DMS 273 (cell line): ENCODE results near the gene B9D1.

Source experiments
- DNase-seq: peaks from one replicate; lab custom pipeline; 2025; ENCODE audit not compliant: unreplicated experiment; lab: John Stamatoyannopoulos, UW

B9D1 gene, protein sequence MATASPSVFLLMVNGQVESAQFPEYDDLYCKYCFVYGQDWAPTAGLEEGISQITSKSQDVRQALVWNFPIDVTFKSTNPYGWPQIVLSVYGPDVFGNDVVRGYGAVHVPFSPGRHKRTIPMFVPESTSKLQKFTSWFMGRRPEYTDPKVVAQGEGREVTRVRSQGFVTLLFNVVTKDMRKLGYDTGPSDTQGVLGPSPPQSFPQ

GRCh38 chr17:19362277-19363113, at the start of gene B9D1:
B9D1 (minus strand) TSS chr17:19362723; CDS start chr17:19362569, 154 bp downstream.
- peak; percentile 94 for DNase-seq

GRCh38 chr17:19411631-19412030, 49.1 kb upstream of the B9D1 start:
- peak; percentile 75 for DNase-seq

- DNase-seq: peak; percentile 54
These were observed 48.5 kb upstream of the B9D1 start, which contains the start of gene RNF112 for GRCh38 chr17:19410875-19411620. RNF112 (plus strand) TSS chr17:19411232; CDS start chr17:19411409, 177 bp downstream.

DNA sequence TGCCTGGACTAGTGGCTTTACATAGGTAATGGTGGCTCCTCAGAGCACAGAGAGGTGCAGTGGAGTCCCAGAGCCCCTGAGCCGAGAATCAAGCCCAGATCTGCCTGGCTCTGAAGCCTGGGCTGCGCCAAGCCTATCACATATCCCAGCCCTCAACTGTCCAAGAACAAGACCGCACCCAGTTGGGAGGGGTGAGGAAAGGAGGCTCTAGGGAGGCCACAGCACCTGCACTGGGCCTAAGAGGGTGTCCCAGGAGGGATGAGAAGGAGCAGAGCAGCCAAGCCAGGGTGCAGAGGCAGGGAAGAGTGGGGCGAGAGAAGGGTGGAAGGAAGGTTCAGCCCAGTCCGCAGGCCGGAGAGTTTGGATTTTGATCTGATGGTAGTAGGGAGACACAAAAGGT, 47.6 kb upstream of the B9D1 start:
- DNase-seq: no peak

- peak; percentile 19 for DNase-seq
These were observed 47.0 kb upstream of the B9D1 start for GRCh38 chr17:19409509-19409908.

DNA sequence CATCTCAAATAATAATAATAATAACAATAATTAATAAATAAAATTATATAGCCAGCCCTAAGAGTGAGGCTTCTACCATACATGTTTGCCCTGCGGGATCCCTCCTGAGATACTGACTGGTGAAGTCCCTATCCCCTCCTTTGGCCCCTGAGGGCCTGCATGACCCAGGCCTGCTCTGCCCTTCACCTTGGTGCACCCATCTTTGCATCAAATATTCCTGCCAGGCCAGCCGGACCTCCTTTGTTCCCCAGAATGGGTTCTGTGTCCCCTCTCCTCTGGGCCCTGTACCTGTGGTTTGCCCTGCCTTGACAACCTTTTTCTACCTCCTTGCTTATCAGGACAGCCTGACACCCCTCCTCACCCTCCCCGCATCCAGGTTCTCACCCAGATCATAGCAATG, 46.5 kb upstream of the B9D1 start:
- no peak for DNase-seq

DNA sequence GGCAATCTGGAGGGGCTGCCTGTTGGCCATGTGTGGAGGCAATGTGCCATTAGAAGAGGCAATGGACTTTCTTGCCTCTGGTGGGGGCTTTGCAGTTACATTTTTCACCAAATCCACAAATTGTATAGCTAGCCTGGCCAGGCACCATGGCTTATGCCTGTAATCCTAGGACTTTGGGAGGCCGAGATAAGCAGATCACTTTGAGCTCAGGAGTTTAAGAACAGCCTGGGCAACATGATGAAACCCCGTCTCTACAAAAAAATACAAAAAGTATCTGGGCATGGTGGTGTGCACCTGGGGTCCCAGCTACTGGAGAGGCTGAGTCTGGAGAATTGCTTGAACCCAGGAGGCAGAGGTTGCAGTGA, 45.8 kb upstream of the B9D1 start:
- DNase-seq: no peak

DNA sequence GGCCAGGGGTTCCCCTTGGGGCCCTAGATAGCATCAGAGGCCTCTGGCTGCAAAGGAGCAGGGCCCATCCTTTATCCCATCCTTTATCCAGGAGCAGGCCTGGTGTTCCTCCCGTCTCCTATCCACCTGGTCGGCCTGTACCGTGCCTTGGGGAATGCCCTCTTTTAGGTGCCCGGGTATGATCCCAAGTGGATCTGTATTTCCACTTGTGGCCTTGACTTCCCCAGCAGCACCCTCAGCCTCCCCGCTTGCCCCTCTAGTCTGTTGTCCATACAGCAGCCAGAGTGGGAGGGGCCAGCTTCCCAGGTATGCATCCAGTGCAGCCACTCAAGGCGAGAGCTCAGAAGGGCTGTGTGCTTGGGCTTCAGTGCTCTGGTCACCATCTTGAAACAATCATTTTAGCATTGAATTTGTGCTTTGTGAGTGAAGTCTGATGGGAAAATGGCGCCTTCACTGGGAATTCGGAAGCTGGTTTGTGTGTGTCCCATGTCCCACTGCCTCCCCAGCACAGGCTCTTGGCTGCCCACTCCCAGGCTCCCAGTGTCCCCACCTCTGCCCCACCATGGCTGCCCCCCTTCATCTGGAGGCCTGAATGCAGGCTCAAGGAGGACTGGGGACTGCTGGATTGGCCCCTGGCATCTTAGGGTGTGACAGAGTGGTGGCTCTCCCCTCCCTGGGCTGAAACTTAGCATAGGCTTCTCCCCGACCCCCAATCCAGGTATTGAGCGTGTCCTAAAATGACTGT, 45.2 kb upstream of the B9D1 start:
- no peak for DNase-seq

DNA sequence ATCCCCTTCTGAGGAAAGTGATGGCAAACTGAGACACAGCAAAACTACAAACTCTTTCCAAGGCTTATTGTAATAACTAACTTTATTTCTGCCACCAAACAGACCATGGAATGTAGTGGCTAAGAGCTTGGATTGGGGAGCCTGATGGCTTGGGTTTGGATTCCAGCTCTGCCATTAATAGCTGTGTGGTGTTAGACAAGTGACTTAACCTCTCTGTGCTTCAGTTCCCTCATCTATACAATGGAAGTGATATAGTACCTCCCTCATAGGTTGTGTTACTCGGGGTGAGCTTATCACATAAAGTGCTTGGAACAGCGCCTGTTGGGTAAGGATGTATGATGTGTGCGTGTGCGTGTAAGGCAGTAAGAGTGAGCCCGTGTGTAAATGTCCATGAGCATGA, 42.6 kb upstream of the B9D1 start:
- DNase-seq: no peak

DNA sequence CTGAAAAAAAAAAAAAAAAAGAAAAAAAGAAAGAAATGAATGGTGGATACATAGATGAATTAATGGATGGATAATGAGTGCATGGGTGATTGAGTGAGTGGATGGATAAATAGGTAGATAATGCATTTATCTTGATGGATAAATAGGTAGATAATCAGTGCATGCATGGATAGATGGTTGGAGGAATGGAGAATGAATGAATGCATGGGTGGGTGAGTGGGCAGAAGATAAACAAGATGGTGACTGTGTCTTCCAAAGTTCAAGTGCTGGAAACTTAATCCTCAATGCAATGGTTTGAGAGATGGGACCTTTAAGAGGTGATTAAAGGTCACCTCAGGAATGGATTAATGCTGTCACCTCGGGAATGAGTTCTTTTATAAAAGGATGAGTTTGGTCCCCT, 41.7 kb upstream of the B9D1 start:
- DNase-seq: no peak

GRCh38 chr17:19403021-19403420, 40.5 kb upstream of the B9D1 start:
- DNase-seq: no peak

DNA sequence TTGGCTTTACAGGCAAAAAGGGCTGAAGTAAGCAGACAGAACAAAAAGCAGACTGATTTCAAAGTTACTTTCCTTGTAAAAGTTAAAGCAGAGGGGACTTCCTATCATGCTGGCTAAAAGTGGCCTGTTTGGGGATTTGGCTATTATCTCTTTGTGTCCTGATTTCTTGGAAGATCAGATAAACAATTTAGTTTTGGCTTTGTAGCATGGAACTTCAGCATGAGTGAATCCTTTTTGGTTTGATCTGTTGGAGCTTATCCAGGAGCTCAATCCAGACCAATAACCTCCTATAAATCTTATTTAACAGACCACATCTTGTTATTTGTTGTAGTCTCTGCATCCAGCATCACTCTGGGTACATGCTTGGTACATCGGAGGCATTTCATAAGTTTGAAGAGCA, 39.6 kb upstream of the B9D1 start:
- DNase-seq: no peak

- no peak for DNase-seq
These were observed 38.9 kb upstream of the B9D1 start for GRCh38 chr17:19401321-19402010.

GRCh38 chr17:19399750-19400450, 37.4 kb upstream of the B9D1 start:
- DNase-seq: peak; percentile 29

DNA sequence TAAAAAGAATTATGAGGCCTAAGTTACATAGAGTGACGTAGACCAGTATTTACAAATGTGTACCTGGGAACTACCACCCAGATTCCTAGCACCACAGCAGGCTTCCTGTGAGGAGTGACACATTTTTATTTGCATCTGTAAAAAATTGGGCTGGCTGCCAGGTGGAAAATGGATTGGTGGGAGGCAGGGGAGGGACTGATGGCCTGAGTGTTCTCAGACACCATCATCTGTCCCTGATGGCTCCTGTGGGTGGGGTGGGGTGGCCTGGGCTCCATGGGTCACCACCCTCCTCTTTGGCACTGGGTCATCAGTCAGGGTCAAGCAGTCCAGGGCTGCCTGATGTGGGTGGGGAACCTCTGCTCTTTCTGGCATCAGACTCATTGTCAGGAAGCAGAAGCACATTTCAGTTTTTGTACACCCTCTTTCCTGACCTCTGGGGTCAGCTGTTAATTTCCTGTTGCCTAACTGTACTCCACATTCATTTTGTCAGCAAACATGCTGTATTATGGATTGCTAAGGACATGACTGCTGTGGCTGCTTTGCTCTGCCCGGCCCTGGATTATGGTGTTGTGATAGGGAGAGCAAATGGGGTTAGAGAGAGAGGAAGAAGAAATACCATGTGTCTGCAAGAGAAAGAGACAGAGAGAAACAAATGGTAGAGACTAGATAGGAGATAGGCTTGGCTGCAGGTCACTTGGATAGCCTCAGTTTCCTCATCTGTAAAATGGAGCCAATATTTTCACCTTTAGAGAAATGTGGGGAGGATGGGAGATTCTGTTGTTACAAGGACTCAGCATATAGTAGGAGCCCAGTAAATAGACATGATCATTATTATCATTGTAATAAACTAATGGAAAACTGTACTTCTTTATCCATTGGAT, 36.0 kb upstream of the B9D1 start:
- peak; percentile 48 for DNase-seq

- DNase-seq: no peak
These were observed 35.1 kb upstream of the B9D1 start for GRCh38 chr17:19397556-19398041.

DNA sequence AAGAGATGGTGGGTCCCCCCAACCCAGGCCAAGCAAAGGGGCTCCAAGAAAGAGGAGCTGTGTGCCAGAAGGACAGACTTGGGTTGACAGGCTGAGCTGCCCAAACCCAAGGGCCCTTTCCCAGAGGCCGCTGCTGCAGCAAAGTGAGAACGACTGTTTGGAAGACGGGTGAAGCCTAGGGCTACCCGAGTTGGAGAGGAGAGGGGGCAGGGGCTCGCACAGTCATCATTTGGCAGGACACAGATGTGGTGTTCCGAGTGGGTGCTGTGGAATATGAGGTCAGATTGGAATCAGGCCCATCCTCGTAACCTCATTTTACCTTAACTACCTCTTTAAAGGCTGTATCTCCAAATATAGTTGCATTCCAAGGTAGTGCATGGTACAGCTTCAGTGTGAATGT, 29.8 kb upstream of the B9D1 start:
- DNase-seq: no peak

- DNase-seq: no peak
These were observed 28.9 kb upstream of the B9D1 start for GRCh38 chr17:19391432-19391831.

GRCh38 chr17:19390951-19391350, 28.4 kb upstream of the B9D1 start:
- no peak for DNase-seq
